OCI-LY7 (cell line): ENCODE measurements around the gene KDM8. TPM values are rescaled to one million over a fixed set of nuclear protein-coding genes. Genes with fewer than 3 reads are reported as not detected.

Source experiments
- BruUV-seq: library from RNA; stranded (reverse); fragments of 400-500 nt; replicated peaks from 2 replicates; lab custom pipeline; 2021; lab: Mats Ljungman, UMichigan
- CTCF ChIA-PET: fragments of 300-600 bp; sonication (Branson Sonifier 250); formaldehyde crosslinking; loops from one replicate; lab custom pipeline; 2022; ENCODE audit warnings: antibody characterized with exemption; ENCODE audit not compliant: unreplicated experiment; lab: Charles Lee
- POLR2A ChIA-PET: fragments of 300-600 bp; sonication (Branson Sonifier 250); formaldehyde crosslinking; loops from one replicate; lab custom pipeline; 2022; ENCODE audit warnings: antibody characterized with exemption; lab: Charles Lee
- DNase-seq: peaks from one replicate; pipeline ENCODE4 v3.0.0-alpha.2; 2015; ENCODE audit warnings: low spot score
- H2AFZ ChIP-seq: fragments of 200-600 bp; sonication (generic), shearing (Covaris generic); 2 replicates; pipeline ENCODE4 v1.6.1; 2014; ENCODE audit warnings: mild to moderate bottlenecking, antibody characterized with exemption, low read length, moderate library complexity
- H3K27ac ChIP-seq: fragments of 200-600 bp; sonication (generic); 2 replicates; pipeline ENCODE4 v1.5.1; 2014; ENCODE audit warnings: mixed run types, low read depth, mild to moderate bottlenecking, moderate library complexity, low read length, inconsistent platforms; ENCODE audit not compliant: poor library complexity, severe bottlenecking
- H3K36me3 ChIP-seq: fragments of 200-600 bp; sonication (generic); 2 replicates; pipeline ENCODE4 v1.6.1; 2014; ENCODE audit warnings: mild to moderate bottlenecking, antibody characterized with exemption, low read length, moderate library complexity, mixed read lengths; ENCODE audit not compliant: insufficient read depth
- H3K4me1 ChIP-seq: fragments of 200-600 bp; sonication (generic); 2 replicates; pipeline ENCODE4 v1.5.1; 2014; ENCODE audit warnings: mild to moderate bottlenecking, low read length; ENCODE audit not compliant: insufficient read depth, poor library complexity, severe bottlenecking
- H3K4me2 ChIP-seq: fragments of 200-600 bp; sonication (generic); 2 replicates; pipeline ENCODE4 v1.6.1; 2014; ENCODE audit warnings: mild to moderate bottlenecking, low read length
- H3K4me3 ChIP-seq: fragments of 200-600 bp; sonication (generic); 2 replicates; pipeline ENCODE4 v1.5.1; 2014; ENCODE audit warnings: mild to moderate bottlenecking, low read depth, low read length; ENCODE audit not compliant: poor library complexity, severe bottlenecking
- H3K79me2 ChIP-seq: fragments of 200-600 bp; sonication (generic); 2 replicates; pipeline ENCODE4 v1.6.1; 2016; ENCODE audit warnings: low read depth, mild to moderate bottlenecking, low read length, moderate library complexity, mixed read lengths; ENCODE audit not compliant: insufficient read depth
- H3K9me2 ChIP-seq: fragments of 200-600 bp; sonication (generic); 2 replicates; pipeline ENCODE4 v1.6.1; 2016; ENCODE audit warnings: mild to moderate bottlenecking, low read length, mixed read lengths; ENCODE audit not compliant: insufficient read depth
- H3K9me3 ChIP-seq: fragments of 200-600 bp; sonication (generic); 2 replicates; pipeline ENCODE4 v1.6.1; 2014; ENCODE audit warnings: mild to moderate bottlenecking, mixed run types, low read length, mixed read lengths
- H4K20me1 ChIP-seq: fragments of 200-600 bp; sonication (generic); 2 replicates; pipeline ENCODE4 v1.6.1; 2014; ENCODE audit warnings: mild to moderate bottlenecking, antibody characterized with exemption, low read length, moderate library complexity, mixed read lengths; ENCODE audit not compliant: insufficient read depth
- EZH2phosphoT487 ChIP-seq: fragments of 200-600 bp; sonication (generic); IDR thresholded peaks from 2 replicates; pipeline ENCODE4 v1.6.1; 2018; ENCODE audit warnings: low read depth, borderline replicate concordance, mild to moderate bottlenecking, mixed run types, antibody characterized with exemption, low read length, moderate library complexity, mixed read lengths
- intact Hi-C: fragments of 100-400 bp; cut with micrococcal nuclease; formaldehyde crosslinking; loops from one replicate; pipeline ENCODE4 v1.10.0; 2022; ENCODE audit not compliant: unreplicated experiment
- total RNA-seq, 2 experiments: library from RNA; depleted of rRNA in 1 of 2; stranded (reverse); fragments of >200 nt in 1 of 2; shearing (Covaris generic) in 1 of 2; gene quantifications; 2 replicates each; pipeline ENCODE4 v1.2.3, GENCODE V29; 2014 to 2022
- TF ChIP-seq, protein P1 (sequence below): fragments of 200-600 bp; sonication (generic); conservative IDR thresholded peaks from 2 replicates; pipeline ENCODE4 v1.5.1; 2014; ENCODE audit warnings: mild to moderate bottlenecking, antibody characterized with exemption, low read length, moderate library complexity, mixed read lengths

The KDM8 gene
- total RNA-seq, 2 experiments from 2014 or later: 14.2 to 14.5 TPM

DNA sequence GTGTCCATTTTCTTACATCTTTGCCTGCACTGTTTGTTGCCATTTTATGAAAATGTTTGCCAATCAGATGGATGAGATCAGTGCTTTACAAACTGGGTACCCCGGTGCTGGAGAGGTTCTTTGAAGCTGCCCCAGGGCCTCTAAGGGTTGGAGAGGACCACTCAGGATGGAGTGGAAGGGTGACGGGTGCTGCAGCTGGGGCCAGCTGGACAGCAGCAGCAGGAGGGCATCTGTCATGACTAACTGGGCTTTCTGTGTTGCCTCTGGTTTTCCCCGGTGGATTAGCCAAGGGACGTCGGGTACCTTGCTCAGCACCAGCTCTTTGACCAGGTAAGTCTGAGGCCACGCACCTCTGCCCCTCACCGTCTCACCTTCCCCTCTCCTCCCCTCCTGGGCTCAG, 12.3 kb downstream of the KDM8 start:
- Histone ChIP-seq H3K9me3 (no peaks in the 10 kb centered on the region), H2AFZ (no peak overlapping the region), H3K27ac (no peak overlapping the region), H4K20me1 (no peaks in the 10 kb centered on the region), H3K36me3 (peaks cover 24% of the 10 kb centered on the region), H3K4me1 (no peaks in the 10 kb centered on the region), H3K79me2 (no peaks in the 10 kb centered on the region), H3K9me2 (no peaks in the 10 kb centered on the region), H3K4me2 (no peak overlapping the region), H3K4me3 (no peak overlapping the region)
- BruUV-seq: no TSS peak
- CTCF ChIA-PET: no interaction called here
- intact Hi-C loops: no loop called here
- TF ChIP-seq EZH2phosphoT487: no peak
- TF ChIP-seq, protein P1, sequence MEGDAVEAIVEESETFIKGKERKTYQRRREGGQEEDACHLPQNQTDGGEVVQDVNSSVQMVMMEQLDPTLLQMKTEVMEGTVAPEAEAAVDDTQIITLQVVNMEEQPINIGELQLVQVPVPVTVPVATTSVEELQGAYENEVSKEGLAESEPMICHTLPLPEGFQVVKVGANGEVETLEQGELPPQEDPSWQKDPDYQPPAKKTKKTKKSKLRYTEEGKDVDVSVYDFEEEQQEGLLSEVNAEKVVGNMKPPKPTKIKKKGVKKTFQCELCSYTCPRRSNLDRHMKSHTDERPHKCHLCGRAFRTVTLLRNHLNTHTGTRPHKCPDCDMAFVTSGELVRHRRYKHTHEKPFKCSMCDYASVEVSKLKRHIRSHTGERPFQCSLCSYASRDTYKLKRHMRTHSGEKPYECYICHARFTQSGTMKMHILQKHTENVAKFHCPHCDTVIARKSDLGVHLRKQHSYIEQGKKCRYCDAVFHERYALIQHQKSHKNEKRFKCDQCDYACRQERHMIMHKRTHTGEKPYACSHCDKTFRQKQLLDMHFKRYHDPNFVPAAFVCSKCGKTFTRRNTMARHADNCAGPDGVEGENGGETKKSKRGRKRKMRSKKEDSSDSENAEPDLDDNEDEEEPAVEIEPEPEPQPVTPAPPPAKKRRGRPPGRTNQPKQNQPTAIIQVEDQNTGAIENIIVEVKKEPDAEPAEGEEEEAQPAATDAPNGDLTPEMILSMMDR: no peak
- no peak for DNase-seq
- POLR2A ChIA-PET: interaction anchor here (0.7 kb wide), 1 partner anchor 734 kb away, joined by 3 read pairs; no protein-coding TSS in a partner anchor

DNA sequence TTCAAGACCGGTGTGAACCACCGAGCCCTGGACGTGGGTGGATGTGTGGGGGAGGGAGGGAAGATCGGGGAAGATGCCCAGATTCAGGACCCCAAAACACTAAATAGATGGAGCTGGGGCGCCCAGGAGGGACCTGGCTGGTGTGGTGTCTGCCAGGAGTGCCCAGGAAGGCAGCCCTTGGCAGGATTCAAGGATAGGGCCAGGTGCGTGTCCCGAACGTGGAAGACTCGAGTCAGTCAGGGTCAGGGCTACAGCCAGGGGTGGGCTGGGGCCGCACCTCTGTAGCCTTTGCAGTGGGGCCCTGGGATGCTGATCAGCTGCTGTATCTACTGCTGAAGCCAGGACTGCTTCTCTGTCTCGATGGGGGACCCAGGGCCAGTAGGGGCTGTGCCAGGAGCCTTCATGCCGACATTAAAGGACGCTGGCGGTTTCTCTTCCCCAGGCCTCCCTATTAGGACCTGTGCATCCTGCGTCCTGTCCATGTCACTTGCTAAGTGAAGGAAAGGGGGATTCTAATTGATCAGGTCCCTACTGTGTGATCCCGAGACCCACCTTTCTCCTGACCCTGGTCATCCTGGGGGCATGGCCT, 13.1 kb downstream of the KDM8 start:
- peaks cover 22% of the 10 kb centered on the region for H3K36me3 ChIP-seq

GRCh38 chr16:27217256-27217655, 13.9 kb downstream of the KDM8 start:
- Histone ChIP-seq H3K9me2 (no peaks in the 10 kb centered on the region), H3K27ac (no peak overlapping the region), H3K4me2 (no peak overlapping the region), H3K9me3 (no peaks in the 10 kb centered on the region), H3K36me3 (peaks cover 22% of the 10 kb centered on the region), H4K20me1 (no peaks in the 10 kb centered on the region), H3K4me1 (no peaks in the 10 kb centered on the region), H3K4me3 (no peak overlapping the region), H3K79me2 (no peaks in the 10 kb centered on the region), H2AFZ (no peak overlapping the region)
- intact Hi-C loops: no loop called here
- DNase-seq: no peak
- TF ChIP-seq, protein P1: no peak
- no peak for TF ChIP-seq EZH2phosphoT487
- ChIA-PET POLR2A (no interaction called here), CTCF (no interaction called here)
- BruUV-seq: no TSS peak

More for the DNA sequence above, 13.1 kb downstream of the KDM8 start:
- Histone ChIP-seq H3K27ac (no peak overlapping the region), H2AFZ (no peak overlapping the region), H4K20me1 (no peaks in the 10 kb centered on the region), H3K9me2 (no peaks in the 10 kb centered on the region), H3K4me3 (no peak overlapping the region), H3K79me2 (no peaks in the 10 kb centered on the region), H3K4me2 (no peak overlapping the region), H3K4me1 (no peaks in the 10 kb centered on the region), H3K9me3 (no peaks in the 10 kb centered on the region)
- TF ChIP-seq EZH2phosphoT487: no peak
- TF ChIP-seq, protein P1: no peak
- intact Hi-C loops: no loop called here
- DNase-seq: no peak
- POLR2A ChIA-PET: no interaction called here
- CTCF ChIA-PET: no interaction called here
- no TSS peak for BruUV-seq
